CD4-positive, alpha-beta T cell (primary cell): Measurements from ENCODE around the gene CATSPERE. TPM values are rescaled to one million over a fixed set of nuclear protein-coding genes. Genes with fewer than 3 reads are reported as not detected.

Source experiments
- ATAC-seq: fragments of 200-7000 bp; cut with Tn5 transposase; one replicate; pipeline ENCODE4 v1.10.0; 2022; ENCODE audit warnings: mild to moderate bottlenecking; ENCODE audit not compliant: poor library complexity
- CTCF ChIA-PET: fragments of 350-600 bp; sonication (Branson Sonifier 250); formaldehyde crosslinking; loops from one replicate; lab custom pipeline; 2021; ENCODE audit warnings: antibody characterized with exemption, inconsistent platforms; lab: Charles Lee
- POLR2A ChIA-PET: fragments of 350-600 bp; sonication (Branson Sonifier 250); formaldehyde crosslinking; loops from one replicate; lab custom pipeline; 2021; ENCODE audit warnings: antibody characterized with exemption, inconsistent platforms; lab: Charles Lee
- DNase-seq, 14 experiments: peaks; one replicate each; pipeline ENCODE4 v3.0.0-alpha.2; 2013 to 2020; ENCODE audit warnings: mixed read lengths in 2 of 14
- H3K27ac ChIP-seq, 2 donors: one replicate each; pipeline versions ENCODE4 v1.5.1 to v1.7.0; 2013; ENCODE audit warnings: low read length in 2 of 2, low read depth in 1 of 2, mild to moderate bottlenecking in 1 of 2
- H3K27me3 ChIP-seq, 2 experiments: 1 replicate in 1 of 2; 2 replicates in 1 of 2; pipeline versions ENCODE4 v1.6.1 to v1.7.0; 2013; ENCODE audit warnings: low read length in 2 of 2, control low read depth in 1 of 2, mild to moderate bottlenecking in 1 of 2, moderate library complexity in 1 of 2; ENCODE audit not compliant: insufficient read depth in 2 of 2, control insufficient read depth in 1 of 2
- H3K36me3 ChIP-seq: one replicate; pipeline ENCODE4 v1.6.1; 2013; ENCODE audit warnings: low read length, control low read depth; ENCODE audit not compliant: insufficient read depth
- H3K4me1 ChIP-seq: one replicate; pipeline ENCODE4 v1.6.1; 2013; ENCODE audit warnings: low read length, control low read depth; ENCODE audit not compliant: insufficient read depth
- H3K4me3 ChIP-seq: one replicate; pipeline ENCODE4 v1.5.1; 2013; ENCODE audit warnings: mild to moderate bottlenecking, low read length, moderate library complexity
- H3K9me3 ChIP-seq, 2 experiments: 1 replicate in 1 of 2; 2 replicates in 1 of 2; pipeline versions ENCODE4 v1.6.1 to v1.7.0; 2013; ENCODE audit warnings: low read length in 2 of 2, mild to moderate bottlenecking in 2 of 2, control low read depth in 1 of 2, moderate library complexity in 1 of 2; ENCODE audit not compliant: control insufficient read depth in 1 of 2, insufficient read depth in 1 of 2
- H3K27ac Mint-ChIP-seq: one replicate; pipeline ENCODE4 v1.8.0; 2020; ENCODE audit warnings: mixed read lengths
- H3K27me3 Mint-ChIP-seq: one replicate; pipeline ENCODE4 v1.8.0; 2021; ENCODE audit warnings: mixed read lengths
- H3K36me3 Mint-ChIP-seq: one replicate; pipeline ENCODE4 v1.8.0; 2021; ENCODE audit warnings: low read depth, mixed read lengths
- H3K4me1 Mint-ChIP-seq: one replicate; pipeline ENCODE4 v1.8.0; 2021; ENCODE audit warnings: low read depth, mixed read lengths
- H3K4me3 Mint-ChIP-seq: one replicate; pipeline ENCODE4 v1.8.0; 2020; ENCODE audit warnings: mild to moderate bottlenecking, mixed read lengths
- H3K9me3 Mint-ChIP-seq: one replicate; pipeline ENCODE4 v1.8.0; 2020; ENCODE audit warnings: mixed read lengths
- intact Hi-C, 2 experiments: fragments of 100-400 bp; cut with DNase I in 1 of 2; cut with micrococcal nuclease in 1 of 2; formaldehyde crosslinking; loops; one replicate each; pipeline versions ENCODE4 v1.15.1 to v1.9.0; 2023 to 2025; cut with DNase I, micrococcal nuclease
- total RNA-seq, 174 experiments: library from RNA in 2 of 174; stranded (reverse) in 2 of 174; gene quantifications; one replicate each; pipeline ENCODE4 v1.2.3 and lab custom pipeline; 2021 to 2026
- TF ChIP-seq, protein P1 (sequence below): fragments of 200-600 bp; IDR thresholded peaks from one replicate; pipeline ENCODE4 v1.8.0; 2022; ENCODE audit warnings: antibody characterized with exemption, mild to moderate bottlenecking

The CATSPERE gene
- total RNA-seq, 2 experiments from 2014 or later = 0.91 to 1.4 TPM

DNA sequence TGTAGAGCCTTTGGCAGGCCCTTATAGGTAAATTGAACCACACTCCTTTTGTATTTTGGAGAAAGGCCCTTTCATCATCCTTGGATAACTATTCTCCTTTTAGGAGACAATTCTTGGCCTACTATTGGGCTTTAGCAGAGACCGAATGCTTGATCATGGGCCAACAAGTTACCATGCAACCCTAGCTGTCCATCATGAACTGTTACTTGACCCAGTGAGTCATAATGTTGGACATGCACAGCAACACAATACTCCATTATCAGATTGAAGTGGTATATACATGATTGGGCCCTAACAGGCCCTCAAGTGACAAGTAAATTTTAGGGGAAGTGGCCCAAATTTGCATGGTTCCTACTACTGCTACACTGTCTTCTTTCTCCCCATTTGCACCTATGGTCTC, 84.4 kb downstream of the CATSPERE start:
- H3K36me3 ChIP-seq = no peaks in the 10 kb centered on the region
- TF ChIP-seq, protein P1, sequence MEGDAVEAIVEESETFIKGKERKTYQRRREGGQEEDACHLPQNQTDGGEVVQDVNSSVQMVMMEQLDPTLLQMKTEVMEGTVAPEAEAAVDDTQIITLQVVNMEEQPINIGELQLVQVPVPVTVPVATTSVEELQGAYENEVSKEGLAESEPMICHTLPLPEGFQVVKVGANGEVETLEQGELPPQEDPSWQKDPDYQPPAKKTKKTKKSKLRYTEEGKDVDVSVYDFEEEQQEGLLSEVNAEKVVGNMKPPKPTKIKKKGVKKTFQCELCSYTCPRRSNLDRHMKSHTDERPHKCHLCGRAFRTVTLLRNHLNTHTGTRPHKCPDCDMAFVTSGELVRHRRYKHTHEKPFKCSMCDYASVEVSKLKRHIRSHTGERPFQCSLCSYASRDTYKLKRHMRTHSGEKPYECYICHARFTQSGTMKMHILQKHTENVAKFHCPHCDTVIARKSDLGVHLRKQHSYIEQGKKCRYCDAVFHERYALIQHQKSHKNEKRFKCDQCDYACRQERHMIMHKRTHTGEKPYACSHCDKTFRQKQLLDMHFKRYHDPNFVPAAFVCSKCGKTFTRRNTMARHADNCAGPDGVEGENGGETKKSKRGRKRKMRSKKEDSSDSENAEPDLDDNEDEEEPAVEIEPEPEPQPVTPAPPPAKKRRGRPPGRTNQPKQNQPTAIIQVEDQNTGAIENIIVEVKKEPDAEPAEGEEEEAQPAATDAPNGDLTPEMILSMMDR = no peak
- H3K4me3 ChIP-seq = no peak overlapping the region
- H3K27me3 ChIP-seq = no peaks in the 10 kb centered on the region
- Mint-ChIP-seq H3K4me1 (no peaks in the 10 kb centered on the region), H3K27ac (no peak overlapping the region), H3K36me3 (peaks cover 15% of the 10 kb centered on the region), H3K4me3 (no peak overlapping the region), H3K9me3 (peaks cover 10% of the 10 kb centered on the region), H3K27me3 (no peaks in the 10 kb centered on the region)
- ChIA-PET POLR2A (no interaction called here), CTCF (no interaction called here)
- ATAC-seq (no peak), DNase-seq (no peak)
- H3K27ac ChIP-seq = no peak overlapping the region
- intact Hi-C loops = no loop called here
- H3K9me3 ChIP-seq = peaks cover 0 to 13% of the 10 kb centered on the region in 2 experiments
- no peaks in the 10 kb centered on the region for H3K4me1 ChIP-seq

DNA sequence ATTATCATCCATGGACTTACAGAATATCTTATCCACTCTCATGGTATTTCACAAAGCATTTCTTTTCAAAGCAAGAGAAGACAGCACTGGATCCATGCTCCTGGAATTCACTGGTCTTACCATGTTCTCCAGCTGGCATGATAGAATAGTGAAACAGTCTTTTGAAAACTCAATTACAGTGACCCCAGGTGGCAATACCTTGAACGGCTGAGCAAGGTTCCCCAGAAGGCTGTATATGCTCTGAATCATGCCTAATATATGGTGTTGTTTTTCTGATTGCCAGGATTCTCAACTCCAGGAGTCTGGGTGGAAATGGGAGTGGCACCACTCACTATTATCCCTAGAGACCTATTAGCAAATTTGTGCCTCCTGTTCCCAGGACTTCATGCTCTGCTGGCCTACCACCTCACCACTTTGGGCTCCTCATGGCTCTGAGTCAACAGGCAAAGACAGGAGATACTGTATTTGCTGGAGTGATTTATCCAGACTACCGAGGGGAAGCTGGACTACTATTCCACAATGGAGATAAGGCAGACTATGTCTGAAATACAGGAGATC, 87.6 kb downstream of the CATSPERE start:
- intact Hi-C loops = no loop called here
- no peaks in the 10 kb centered on the region for H3K27me3 ChIP-seq
- H3K36me3 Mint-ChIP-seq = peaks cover 12% of the 10 kb centered on the region
- CTCF ChIA-PET = no interaction called here
- no peak for DNase-seq
- TF ChIP-seq, protein P1 = no peak
- H3K27me3 Mint-ChIP-seq = no peaks in the 10 kb centered on the region
- peaks cover 5 to 13% of the 10 kb centered on the region in 2 experiments for H3K9me3 ChIP-seq
- no peaks in the 10 kb centered on the region for H3K4me1 Mint-ChIP-seq
- H3K9me3 Mint-ChIP-seq = peaks cover 13% of the 10 kb centered on the region
- no peak overlapping the region for H3K27ac Mint-ChIP-seq
- no peak for ATAC-seq
- no peaks in the 10 kb centered on the region for H3K36me3 ChIP-seq
- H3K4me3 ChIP-seq = no peak overlapping the region
- no peak overlapping the region for H3K4me3 Mint-ChIP-seq
- POLR2A ChIA-PET = no interaction called here
- no peak overlapping the region for H3K27ac ChIP-seq
- no peaks in the 10 kb centered on the region for H3K4me1 ChIP-seq

DNA sequence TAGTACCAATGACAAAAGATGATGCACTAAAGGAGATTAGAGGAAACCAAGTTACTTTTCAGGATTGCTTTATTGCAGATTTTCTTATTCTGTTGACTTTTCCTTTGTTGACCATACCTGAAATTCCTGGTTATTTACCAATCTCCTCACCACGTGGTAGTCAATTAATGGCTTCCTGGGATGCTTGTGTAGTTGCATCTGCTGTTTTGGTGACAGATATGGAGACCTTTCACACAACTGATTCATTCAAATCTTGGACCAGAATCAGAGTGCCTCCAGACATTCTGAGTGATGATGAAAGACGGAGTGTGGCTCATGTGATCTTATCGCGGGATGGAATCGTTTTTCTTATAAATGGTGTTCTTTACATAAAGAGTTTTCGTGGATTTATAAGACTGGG, 91.3 kb downstream of the CATSPERE start:
- ChIA-PET CTCF (interaction anchor here (0.6 kb wide), 1 partner anchor 1459 kb away, joined by 3 read pairs; no protein-coding TSS in a partner anchor), POLR2A (no interaction called here)
- Mint-ChIP-seq H3K4me1 (no peaks in the 10 kb centered on the region), H3K27ac (no peak overlapping the region), H3K9me3 (peaks cover 8% of the 10 kb centered on the region), H3K4me3 (no peak overlapping the region), H3K27me3 (no peaks in the 10 kb centered on the region), H3K36me3 (peaks cover 8% of the 10 kb centered on the region)
- DNase-seq = no peak
- intact Hi-C loops = no loop called here
- Histone ChIP-seq H3K4me3 (no peak overlapping the region), H3K27ac (no peak overlapping the region), H3K27me3 (no peaks in the 10 kb centered on the region), H3K4me1 (no peaks in the 10 kb centered on the region), H3K36me3 (no peaks in the 10 kb centered on the region), H3K9me3 (peaks cover 5% of the 10 kb centered on the region in 2 experiments)
- ATAC-seq = no peak
- TF ChIP-seq, protein P1 = no peak
